ENCODE measurements around the gene GPRASP2.

DNA sequence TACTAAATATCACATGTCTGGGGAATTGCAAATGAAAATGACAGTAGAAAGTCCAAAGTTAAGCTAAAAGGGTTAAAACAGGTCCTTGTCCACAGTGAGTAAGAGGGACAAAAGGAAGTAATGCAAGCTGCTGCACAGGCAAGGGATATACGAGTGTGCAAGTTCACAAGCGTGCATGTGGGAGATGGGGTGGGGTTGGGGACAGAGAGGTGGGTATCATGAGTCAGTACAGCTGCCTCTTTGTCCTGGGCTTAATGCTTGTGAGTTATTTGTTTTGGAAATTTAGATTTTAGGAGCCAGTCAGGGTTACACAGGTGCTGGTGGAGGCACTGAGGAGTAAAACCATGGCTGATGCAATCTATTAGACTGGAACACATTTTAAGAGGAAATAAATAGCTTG, 3.3 kb upstream of the GPRASP2 start:
- TF ChIP-seq, protein P1, sequence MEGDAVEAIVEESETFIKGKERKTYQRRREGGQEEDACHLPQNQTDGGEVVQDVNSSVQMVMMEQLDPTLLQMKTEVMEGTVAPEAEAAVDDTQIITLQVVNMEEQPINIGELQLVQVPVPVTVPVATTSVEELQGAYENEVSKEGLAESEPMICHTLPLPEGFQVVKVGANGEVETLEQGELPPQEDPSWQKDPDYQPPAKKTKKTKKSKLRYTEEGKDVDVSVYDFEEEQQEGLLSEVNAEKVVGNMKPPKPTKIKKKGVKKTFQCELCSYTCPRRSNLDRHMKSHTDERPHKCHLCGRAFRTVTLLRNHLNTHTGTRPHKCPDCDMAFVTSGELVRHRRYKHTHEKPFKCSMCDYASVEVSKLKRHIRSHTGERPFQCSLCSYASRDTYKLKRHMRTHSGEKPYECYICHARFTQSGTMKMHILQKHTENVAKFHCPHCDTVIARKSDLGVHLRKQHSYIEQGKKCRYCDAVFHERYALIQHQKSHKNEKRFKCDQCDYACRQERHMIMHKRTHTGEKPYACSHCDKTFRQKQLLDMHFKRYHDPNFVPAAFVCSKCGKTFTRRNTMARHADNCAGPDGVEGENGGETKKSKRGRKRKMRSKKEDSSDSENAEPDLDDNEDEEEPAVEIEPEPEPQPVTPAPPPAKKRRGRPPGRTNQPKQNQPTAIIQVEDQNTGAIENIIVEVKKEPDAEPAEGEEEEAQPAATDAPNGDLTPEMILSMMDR (IDR thresholded peaks at IDR 0.05; ENCODE audit: low read depth, low read length, poor library complexity, severe bottlenecking) = no peak
- TF ChIP-seq EZH2phosphoT487 (IDR thresholded peaks at IDR 0.05; ENCODE audit: borderline replicate concordance, low read length) = no peak
